Fibroblast of mammary gland (primary cell): Measurements from ENCODE around the gene MAB21L4.

ENCODE experiments used
- DNase-seq: peaks from one replicate; pipeline ENCODE4 v3.0.0-alpha.2; 2010; ENCODE audit warnings: low read depth
- H3K4me3 ChIP-seq: 2 replicates; pipeline ENCODE4 v1.5.1; 2011; ENCODE audit warnings: low read depth, mild to moderate bottlenecking, low read length, moderate library complexity; ENCODE audit not compliant: control insufficient read depth
- TF ChIP-seq, protein P1 (sequence below): conservative IDR thresholded peaks from 2 replicates; pipeline ENCODE4 v1.5.1; 2011; ENCODE audit warnings: low read depth, low read length, inconsistent platforms; ENCODE audit not compliant: control insufficient read depth, insufficient read depth

Gene MAB21L4

DNA sequence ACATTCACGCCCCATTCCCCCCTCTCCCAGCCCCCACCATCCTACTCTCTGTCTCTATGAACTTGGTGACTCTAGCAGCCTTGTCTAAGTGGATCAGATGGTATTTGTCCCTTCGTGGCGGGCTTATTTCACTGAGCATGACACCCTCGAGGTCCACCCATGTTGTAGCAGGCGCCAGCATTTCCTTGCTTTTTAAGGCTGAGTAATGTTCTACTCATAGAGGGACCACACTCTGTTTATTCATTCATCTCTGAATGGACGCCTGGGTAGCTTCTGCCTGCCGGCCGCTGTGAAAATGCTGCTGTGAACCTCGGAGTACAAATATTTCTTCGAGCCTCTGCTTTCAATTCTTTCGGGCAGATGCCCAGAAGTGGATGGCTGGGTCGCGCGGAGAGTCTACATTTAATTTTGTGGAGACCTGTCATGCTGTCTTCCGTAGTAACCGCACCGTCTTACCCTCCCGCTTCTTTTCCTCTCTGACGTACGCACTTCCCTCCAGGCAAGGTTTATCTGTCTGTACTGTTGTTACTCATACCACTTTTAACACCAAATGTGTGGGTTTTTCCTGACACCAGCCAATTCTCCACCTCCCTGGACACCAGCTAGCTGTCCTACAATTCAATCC is 15.8 kb upstream of the MAB21L4 start:
- H3K4me3 ChIP-seq, result no peak overlapping the region
- peak; percentile 65 for DNase-seq
- TF ChIP-seq, protein P1, sequence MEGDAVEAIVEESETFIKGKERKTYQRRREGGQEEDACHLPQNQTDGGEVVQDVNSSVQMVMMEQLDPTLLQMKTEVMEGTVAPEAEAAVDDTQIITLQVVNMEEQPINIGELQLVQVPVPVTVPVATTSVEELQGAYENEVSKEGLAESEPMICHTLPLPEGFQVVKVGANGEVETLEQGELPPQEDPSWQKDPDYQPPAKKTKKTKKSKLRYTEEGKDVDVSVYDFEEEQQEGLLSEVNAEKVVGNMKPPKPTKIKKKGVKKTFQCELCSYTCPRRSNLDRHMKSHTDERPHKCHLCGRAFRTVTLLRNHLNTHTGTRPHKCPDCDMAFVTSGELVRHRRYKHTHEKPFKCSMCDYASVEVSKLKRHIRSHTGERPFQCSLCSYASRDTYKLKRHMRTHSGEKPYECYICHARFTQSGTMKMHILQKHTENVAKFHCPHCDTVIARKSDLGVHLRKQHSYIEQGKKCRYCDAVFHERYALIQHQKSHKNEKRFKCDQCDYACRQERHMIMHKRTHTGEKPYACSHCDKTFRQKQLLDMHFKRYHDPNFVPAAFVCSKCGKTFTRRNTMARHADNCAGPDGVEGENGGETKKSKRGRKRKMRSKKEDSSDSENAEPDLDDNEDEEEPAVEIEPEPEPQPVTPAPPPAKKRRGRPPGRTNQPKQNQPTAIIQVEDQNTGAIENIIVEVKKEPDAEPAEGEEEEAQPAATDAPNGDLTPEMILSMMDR, result no peak

DNA sequence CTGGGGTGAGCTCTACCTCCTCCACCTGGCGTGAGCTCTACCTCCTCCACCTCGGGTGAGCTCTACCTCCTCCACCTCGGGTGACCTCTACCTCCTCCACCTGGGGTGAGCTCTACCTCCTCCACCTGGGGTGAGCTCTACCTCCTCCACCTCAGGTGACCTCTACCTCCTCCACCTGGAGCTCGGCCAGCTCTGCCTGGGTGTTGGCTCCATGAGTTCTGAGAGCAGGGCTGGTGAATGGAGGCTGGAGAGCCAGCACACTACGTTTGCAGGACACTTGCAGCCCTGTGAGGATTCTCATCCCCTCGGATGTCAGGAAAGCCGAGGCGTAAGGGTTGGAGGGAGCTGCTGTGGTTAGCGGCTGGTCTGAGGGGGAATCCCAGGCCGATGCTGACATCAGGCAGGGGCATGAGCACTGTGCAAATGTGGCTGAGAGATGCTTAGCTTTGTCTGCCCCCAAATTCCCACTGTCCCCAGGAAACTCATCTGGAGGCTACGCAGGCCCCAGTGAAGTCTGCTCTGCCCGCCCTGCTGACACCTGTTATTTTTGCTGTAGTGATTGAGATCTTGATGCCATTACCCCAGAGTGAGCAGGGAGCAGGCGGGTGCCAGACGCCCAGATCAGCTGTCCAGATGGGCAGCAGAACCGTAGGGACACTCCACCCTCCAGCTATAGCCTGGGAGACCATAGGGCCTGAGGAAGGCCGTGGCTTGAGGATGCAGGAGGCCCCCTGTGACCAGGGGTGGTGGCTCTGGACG is 13.4 kb upstream of the MAB21L4 start:
- DNase-seq, result no peak
- no peak overlapping the region for H3K4me3 ChIP-seq
- TF ChIP-seq, protein P1, result no peak

DNA sequence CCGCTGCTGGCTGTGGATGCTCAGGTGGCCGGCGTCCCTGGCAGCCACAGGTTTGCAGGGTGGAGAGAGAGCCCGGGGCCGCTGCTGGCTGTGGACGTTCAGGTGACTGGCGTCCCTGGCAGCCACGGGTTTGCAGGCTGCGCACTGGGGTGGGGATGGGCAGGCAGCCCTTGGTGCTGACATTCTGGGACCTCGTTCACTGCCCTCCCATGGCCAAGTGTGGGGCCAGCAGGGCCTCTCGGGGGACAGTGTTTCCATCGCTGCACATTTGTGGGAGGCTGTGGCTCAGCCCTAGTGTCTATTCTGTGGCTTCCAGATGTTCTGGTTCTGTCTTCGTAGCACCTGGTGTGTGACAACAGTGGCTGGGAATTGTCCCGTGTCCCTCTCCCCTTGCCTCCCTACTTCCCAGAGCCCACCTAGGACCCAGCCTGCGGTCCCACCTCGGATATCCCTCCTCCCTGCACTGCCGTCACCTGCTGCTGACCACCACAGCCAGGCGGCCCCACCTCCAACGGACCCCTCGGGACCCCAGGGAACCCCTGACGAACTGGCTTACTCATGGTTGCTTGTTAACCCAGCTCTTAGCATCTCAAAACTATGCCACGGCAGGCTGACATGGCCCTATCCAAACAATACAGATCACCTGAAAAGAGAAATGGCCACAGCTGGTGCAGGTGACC is 11.1 kb upstream of the MAB21L4 start:
- TF ChIP-seq, protein P1, result no peak
- DNase-seq, result no peak
- H3K4me3 ChIP-seq, result no peak overlapping the region

DNA sequence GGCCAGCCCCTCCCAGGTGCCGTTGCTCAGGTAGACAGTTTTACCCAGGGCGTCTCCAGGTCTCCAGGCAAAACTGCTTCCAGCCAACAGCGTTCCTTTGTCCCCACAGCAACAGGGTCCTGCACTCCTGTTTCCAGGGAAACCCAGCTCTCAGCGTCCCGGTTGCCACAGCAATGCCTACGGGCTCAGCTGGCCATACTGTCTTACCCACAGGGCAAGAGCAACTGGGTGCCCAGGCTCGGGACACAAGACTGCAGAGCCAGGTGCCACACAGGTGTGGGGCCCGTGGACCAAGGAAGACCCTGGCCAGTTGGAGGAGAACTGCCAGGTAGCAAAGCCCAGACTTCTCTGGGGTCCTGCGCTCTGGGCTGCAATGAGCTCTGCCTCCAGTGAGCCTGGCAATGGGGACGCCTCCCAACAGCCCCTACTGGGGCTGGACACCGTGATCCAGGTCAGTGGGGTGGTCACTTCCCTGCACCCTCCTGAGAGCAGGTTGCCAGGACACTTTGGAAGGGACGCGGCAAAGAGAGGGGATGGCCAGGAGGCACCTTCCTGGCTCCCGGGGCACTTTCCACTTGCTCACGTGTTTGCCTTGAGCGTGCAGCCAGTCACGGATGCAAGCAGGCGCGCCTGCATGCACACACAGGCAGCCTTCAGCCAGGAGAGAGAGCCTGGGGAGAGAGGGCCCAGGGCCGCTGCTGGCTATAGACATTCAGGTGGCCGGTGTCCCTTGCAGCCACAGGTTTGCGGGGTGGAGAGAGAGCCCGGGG is 10.4 kb upstream of the MAB21L4 start, which contains the start of gene CROCC2:
Gene CROCC2 (plus strand): TSS at position 196 of the 770 bp plus-strand sequence. CDS start 178 bp downstream, at position 374.
- no peak for DNase-seq
- H3K4me3 ChIP-seq, result no peak within 1 kb of the TSS
- TF ChIP-seq, protein P1, result no peak

DNA sequence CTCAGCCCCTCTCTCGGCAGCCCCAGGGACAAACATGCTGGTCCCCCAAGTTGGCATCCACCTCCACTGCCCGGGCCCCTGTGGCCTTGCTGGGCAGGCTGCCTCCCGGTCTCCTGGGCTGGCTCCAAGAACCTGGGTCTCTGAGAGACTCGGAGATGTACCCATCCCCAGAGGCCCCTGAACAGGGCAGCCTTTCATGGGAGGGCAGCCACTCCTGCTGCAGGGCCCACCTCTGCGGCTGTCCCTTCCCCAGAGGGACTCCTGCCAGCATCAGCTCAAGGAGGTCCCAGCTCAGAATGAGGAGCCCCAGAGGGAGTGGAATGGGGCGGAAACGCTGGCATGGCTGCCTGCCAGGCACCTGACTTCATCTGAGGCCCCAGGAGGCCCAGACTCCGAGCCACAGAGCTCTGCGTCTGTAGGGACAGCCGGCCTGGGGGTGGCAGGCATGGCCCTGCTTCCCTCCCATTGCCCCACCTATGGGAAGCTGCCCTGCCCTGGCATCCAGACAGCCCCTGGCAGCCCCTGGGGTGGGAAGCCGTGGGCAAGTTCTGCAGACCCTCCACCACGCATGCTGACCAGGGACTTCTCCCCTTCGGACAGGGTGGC is 9.3 kb upstream of the MAB21L4 start:
- no peak overlapping the region for H3K4me3 ChIP-seq
- TF ChIP-seq, protein P1, result no peak
- DNase-seq, result no peak
